Thyroid gland (tissue), 4 donors: ENCODE measurements around the gene POPDC3. TPM values are rescaled to one million over a fixed set of nuclear protein-coding genes. Genes with fewer than 3 reads are reported as not detected.

ENCODE experiments used
- DNase-seq, 2 donors: peaks; one replicate each; pipeline ENCODE4 v3.0.0-alpha.2; 2019
- H3K27ac ChIP-seq, 3 donors: fragments of 200-600 bp; sonication (generic); 1 replicate in 2 of 3; 2 replicates in 1 of 3; pipeline ENCODE4 v1.5.1; 2016 to 2019; ENCODE audit warnings: mild to moderate bottlenecking in 1 of 3, moderate library complexity in 1 of 3
- H3K27me3 ChIP-seq: fragments of 200-600 bp; sonication (generic); one replicate; pipeline ENCODE4 v1.5.1; 2019
- H3K36me3 ChIP-seq, 2 donors: fragments of 200-600 bp; sonication (generic); one replicate each; pipeline ENCODE4 v1.5.1; 2016 to 2019
- H3K4me1 ChIP-seq, 2 donors: fragments of 200-600 bp; sonication (generic); one replicate each; pipeline ENCODE4 v1.5.1; 2017 to 2019
- H3K4me3 ChIP-seq, 3 donors: fragments of 200-600 bp; sonication (generic); replicated peaks in 1 of 3; 1 replicate in 2 of 3; 2 replicates in 1 of 3; pipeline ENCODE4 v1.5.1; 2016; ENCODE audit warnings: mild to moderate bottlenecking in 1 of 3
- H3K9me3 ChIP-seq: fragments of 200-600 bp; sonication (generic); one replicate; pipeline ENCODE4 v1.5.1; 2017
- CTCF ChIP-seq, 6 experiments: fragments of 200-600 bp in 3 of 6; fragments of 450-650 bp in 3 of 6; sonication (generic) in 3 of 6; IDR thresholded peaks; one replicate each; pipeline ENCODE4 v1.5.1; 2016 to 2019; ENCODE audit warnings: antibody characterized with exemption in 6 of 6, mild to moderate bottlenecking in 2 of 6, inconsistent platforms in 1 of 6, moderate library complexity in 1 of 6
- POLR2A ChIP-seq, 2 donors: fragments of 450-650 bp; IDR thresholded peaks; one replicate each; pipeline ENCODE4 v1.6.1; 2017; ENCODE audit warnings: antibody characterized with exemption in 2 of 2, mild to moderate bottlenecking in 2 of 2, moderate library complexity in 1 of 2
- WGBS, 2 donors: methylation state at CpG; one replicate each; pipeline ENCODE4 v1.1.5; 2017; 5-methylcytosine and 5-hydroxymethylcytosine counted together
- intact Hi-C: fragments of 100-400 bp; cut with DNase I; formaldehyde crosslinking; loops from one replicate; pipeline ENCODE4 v1.15.1; 2023
- total RNA-seq, 4 donors: library from RNA; depleted of rRNA; stranded (reverse); fragments of >200 nt; gene quantifications; one replicate each; pipeline ENCODE4 v1.2.3, GENCODE V29; 2016

The POPDC3 gene
- total RNA-seq, 4 donors from 2014 or later, result 0.33 TPM; not detected in 3

- intact Hi-C loops, result no loop called here
- Histone ChIP-seq H3K27ac (no peak overlapping the region), H3K4me3 (no peak overlapping the region), H3K4me1 (no peaks in the 10 kb centered on the region), H3K36me3 (no peaks in the 10 kb centered on the region), H3K27me3 (no peaks in the 10 kb centered on the region), H3K9me3 (no peaks in the 10 kb centered on the region)
- DNase-seq, result no peak
- no peak for TF ChIP-seq POLR2A (IDR thresholded peaks at IDR 0.05)
- no peak for TF ChIP-seq CTCF (IDR thresholded peaks at IDR 0.05)
Measured at GRCh38 chr6:105167914-105168313, 11.9 kb downstream of the POPDC3 start.

DNA sequence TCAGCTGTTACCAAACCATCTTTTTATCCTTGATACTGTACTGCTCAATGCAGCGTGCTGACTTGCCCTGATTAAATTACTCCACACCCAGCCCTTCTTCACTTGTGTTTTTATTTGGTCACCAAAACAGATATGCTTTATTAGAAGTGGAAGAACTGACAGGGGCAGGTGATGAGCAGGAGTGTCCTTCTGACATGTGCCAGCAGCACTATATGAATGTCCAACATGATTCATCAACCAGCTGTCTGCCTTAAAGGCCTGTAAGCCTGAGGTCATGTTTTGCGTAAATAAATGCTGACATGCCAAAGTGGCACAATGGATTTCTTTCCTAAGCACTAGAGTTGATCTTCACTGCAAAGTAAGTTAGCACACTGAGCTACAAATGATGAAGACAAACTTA is 15.4 kb downstream of the POPDC3 start:
- TF ChIP-seq CTCF (IDR thresholded peaks at IDR 0.05) (no peak), POLR2A (IDR thresholded peaks at IDR 0.05) (no peak)
- Histone ChIP-seq H3K27me3 (no peaks in the 10 kb centered on the region), H3K4me1 (no peaks in the 10 kb centered on the region), H3K27ac (no peak overlapping the region), H3K4me3 (no peak overlapping the region), H3K9me3 (no peaks in the 10 kb centered on the region), H3K36me3 (no peaks in the 10 kb centered on the region)
- DNase-seq, result no peak
- intact Hi-C loops, result no loop called here
- WGBS, 2 donors, result 89 to 91% methylated on average over 2 of the region's 2 CpGs

GRCh38 chr6:105163183-105163582 is 16.6 kb downstream of the POPDC3 start:
- intact Hi-C loops, result no loop called here
- no peak overlapping the region for H3K4me3 ChIP-seq
- H3K27ac ChIP-seq, result no peak overlapping the region
- H3K36me3 ChIP-seq, result no peaks in the 10 kb centered on the region
- H3K4me1 ChIP-seq, result no peaks in the 10 kb centered on the region
- no peak for TF ChIP-seq CTCF (IDR thresholded peaks at IDR 0.05)
- TF ChIP-seq POLR2A (IDR thresholded peaks at IDR 0.05), result no peak
- H3K9me3 ChIP-seq, result no peaks in the 10 kb centered on the region
- H3K27me3 ChIP-seq, result no peaks in the 10 kb centered on the region
- no peak for DNase-seq

GRCh38 chr6:105162377-105162776 is 17.4 kb downstream of the POPDC3 start:
- H3K9me3 ChIP-seq, result no peaks in the 10 kb centered on the region
- H3K4me3 ChIP-seq, result no peak overlapping the region
- no peaks in the 10 kb centered on the region for H3K4me1 ChIP-seq
- 89 to 92% methylated on average over 13 of the region's 13 CpGs for WGBS, 2 donors
- H3K36me3 ChIP-seq, result no peaks in the 10 kb centered on the region
- no peak overlapping the region for H3K27ac ChIP-seq
- DNase-seq, result no peak
- TF ChIP-seq CTCF (IDR thresholded peaks at IDR 0.05) (no peak), POLR2A (IDR thresholded peaks at IDR 0.05) (no peak)
- intact Hi-C loops, result no loop called here
- H3K27me3 ChIP-seq, result no peaks in the 10 kb centered on the region

- 74 to 75% methylated on average over 4 of the region's 4 CpGs for WGBS, 2 donors
- intact Hi-C loops, result no loop called here
- Histone ChIP-seq H3K4me1 (no peaks in the 10 kb centered on the region), H3K27ac (no peak overlapping the region), H3K9me3 (no peaks in the 10 kb centered on the region), H3K36me3 (no peaks in the 10 kb centered on the region), H3K4me3 (no peak overlapping the region), H3K27me3 (no peaks in the 10 kb centered on the region)
- TF ChIP-seq POLR2A (IDR thresholded peaks at IDR 0.05), result no peak
- no peak for DNase-seq
Measured at GRCh38 chr6:105161421-105161820, 18.4 kb downstream of the POPDC3 start.

GRCh38 chr6:105153676-105154075 is 26.1 kb downstream of the POPDC3 start:
- no peak for TF ChIP-seq POLR2A (IDR thresholded peaks at IDR 0.05)
- no peak for TF ChIP-seq CTCF (IDR thresholded peaks at IDR 0.05)
- WGBS, 2 donors, result 96% methylated on average over 3 of the region's 3 CpGs
- H3K9me3 ChIP-seq, result no peaks in the 10 kb centered on the region
- H3K4me1 ChIP-seq, result no peaks in the 10 kb centered on the region
- no peak overlapping the region for H3K4me3 ChIP-seq
- H3K36me3 ChIP-seq, result no peaks in the 10 kb centered on the region
- H3K27ac ChIP-seq, result no peak overlapping the region
- DNase-seq, result no peak
- no peaks in the 10 kb centered on the region for H3K27me3 ChIP-seq
- intact Hi-C loops, result no loop called here
